Activated CD4-positive, alpha-beta T cell treated with anti-CD3 and anti-CD28 coated beads, Interleukin-2, amount 50 U/mL, for 48 hours (primary cell): Measurements from ENCODE around the gene ARNT2.

ENCODE experiments used
- DNase-seq, 2 experiments: peaks; one replicate each; pipeline ENCODE4 v3.0.0-alpha.2; 2020

The ARNT2 gene

GRCh38 chr15:80604583-80605575, 200.7 kb downstream of the ARNT2 start:
- DNase-seq: no peak

- DNase-seq: no peak
Measured at GRCh38 chr15:80605591-80606150, 201.5 kb downstream of the ARNT2 start.

- no peak for DNase-seq
Measured at GRCh38 chr15:80606511-80607071, 202.4 kb downstream of the ARNT2 start.

GRCh38 chr15:80607287-80607980, 203.3 kb downstream of the ARNT2 start:
- no peak for DNase-seq

GRCh38 chr15:80608688-80609087, 204.5 kb downstream of the ARNT2 start:
- no peak for DNase-seq

- no peak for DNase-seq
Measured at GRCh38 chr15:80609091-80609490, 204.9 kb downstream of the ARNT2 start.

- DNase-seq: no peak
Measured at GRCh38 chr15:80609512-80609946, 205.3 kb downstream of the ARNT2 start.

- DNase-seq: no peak
Measured at GRCh38 chr15:80611543-80612080, 207.4 kb downstream of the ARNT2 start.

GRCh38 chr15:80612118-80612823, 208.1 kb downstream of the ARNT2 start:
- DNase-seq: no peak

- DNase-seq: no peak
Measured at GRCh38 chr15:80613762-80614365, 209.7 kb downstream of the ARNT2 start.

- no peak for DNase-seq
Measured at GRCh38 chr15:80614711-80615360, 210.7 kb downstream of the ARNT2 start.

GRCh38 chr15:80615361-80615736, 211.2 kb downstream of the ARNT2 start:
- no peak for DNase-seq

- DNase-seq: no peak
Measured at GRCh38 chr15:80615783-80616391, 211.7 kb downstream of the ARNT2 start.

- DNase-seq: no peak
Measured at GRCh38 chr15:80618685-80619400, 214.7 kb downstream of the ARNT2 start.

GRCh38 chr15:80619680-80620079, 215.5 kb downstream of the ARNT2 start:
- DNase-seq: no peak

GRCh38 chr15:80620141-80620540, 216.0 kb downstream of the ARNT2 start:
- DNase-seq: no peak

GRCh38 chr15:80620931-80621330, 216.7 kb downstream of the ARNT2 start:
- no peak for DNase-seq

GRCh38 chr15:80626643-80627120, 222.5 kb downstream of the ARNT2 start:
- no peak for DNase-seq

GRCh38 chr15:80629355-80629754, 225.2 kb downstream of the ARNT2 start:
- DNase-seq: no peak

- DNase-seq: no peak
Measured at GRCh38 chr15:80630981-80631380, 226.8 kb downstream of the ARNT2 start.
